DOHH2 (cell line): ENCODE data around the gene CDH4.

ENCODE experiments used
- H3F3A ChIP-seq: fragments of 200-600 bp; sonication (generic), shearing (Covaris generic); 2 replicates; pipeline ENCODE4 v1.6.0; 2016; ENCODE audit warnings: antibody characterized with exemption, mild to moderate bottlenecking; ENCODE audit not compliant: control insufficient read depth, insufficient read depth
- H3K27ac ChIP-seq: fragments of 200-600 bp; sonication (generic); 2 replicates; pipeline ENCODE4 v1.5.1; 2014; ENCODE audit warnings: low read depth, mild to moderate bottlenecking, low read length, moderate library complexity
- H3K27me3 ChIP-seq: fragments of 200-600 bp; sonication (generic); 2 replicates; pipeline ENCODE4 v1.6.1; 2014; ENCODE audit warnings: mild to moderate bottlenecking, low read length, mixed read lengths; ENCODE audit not compliant: control insufficient read depth
- H3K36me3 ChIP-seq: fragments of 200-600 bp; sonication (generic); 2 replicates; pipeline ENCODE4 v1.6.1; 2014; ENCODE audit warnings: mild to moderate bottlenecking, low read length, moderate library complexity, mixed read lengths; ENCODE audit not compliant: control insufficient read depth
- H3K4me1 ChIP-seq: fragments of 200-600 bp; sonication (generic); 2 replicates; pipeline ENCODE4 v1.6.1; 2014; ENCODE audit warnings: mild to moderate bottlenecking, low read length, mixed read lengths; ENCODE audit not compliant: control insufficient read depth
- H3K4me2 ChIP-seq: fragments of 200-600 bp; sonication (generic); 2 replicates; pipeline ENCODE4 v1.6.0; 2014; ENCODE audit warnings: mild to moderate bottlenecking, low read length, moderate library complexity
- H3K4me3 ChIP-seq: fragments of 200-600 bp; sonication (generic); 2 replicates; pipeline ENCODE4 v1.5.1; 2014; ENCODE audit warnings: mild to moderate bottlenecking, low read length, mixed read lengths
- H3K79me2 ChIP-seq: fragments of 200-600 bp; sonication (generic); 2 replicates; pipeline ENCODE4 v1.6.1; 2014; ENCODE audit warnings: mild to moderate bottlenecking, low read length, mixed read lengths; ENCODE audit not compliant: control insufficient read depth
- H3K9me2 ChIP-seq: fragments of 200-600 bp; sonication (generic); replicated peaks from 2 replicates; pipeline ENCODE4 v1.6.1; 2014; ENCODE audit warnings: mild to moderate bottlenecking, low read length, mixed read lengths; ENCODE audit not compliant: control insufficient read depth
- H3K9me3 ChIP-seq: fragments of 200-600 bp; sonication (generic); 2 replicates; pipeline ENCODE4 v1.6.1; 2014; ENCODE audit warnings: antibody characterized with exemption, low read length, mixed read lengths; ENCODE audit not compliant: control insufficient read depth, insufficient read depth
- H4K20me1 ChIP-seq: fragments of 200-600 bp; sonication (generic); 2 replicates; pipeline ENCODE4 v1.6.0; 2014; ENCODE audit warnings: low read depth, mild to moderate bottlenecking, antibody characterized with exemption, low read length, moderate library complexity; ENCODE audit not compliant: control insufficient read depth, insufficient read depth
- CTCF ChIP-seq: fragments of 200-600 bp; sonication (generic); IDR thresholded peaks from one replicate; pipeline ENCODE4 v1.5.1; 2014; ENCODE audit warnings: antibody characterized with exemption, mild to moderate bottlenecking, low read depth, low read length; ENCODE audit not compliant: poor library complexity, severe bottlenecking
- EZH2phosphoT487 ChIP-seq: fragments of 200-600 bp; sonication (generic); IDR thresholded peaks from 2 replicates; pipeline ENCODE4 v1.6.1; 2017; ENCODE audit warnings: borderline replicate concordance, mild to moderate bottlenecking, antibody characterized with exemption, low read length, moderate library complexity, mixed read lengths

The CDH4 gene

GRCh38 chr20:61611401-61612180, 359.5 kb downstream of the CDH4 start:
- no peak overlapping the region for H3K4me2 ChIP-seq
- H3K4me3 ChIP-seq: no peak overlapping the region
- H3K9me3 ChIP-seq: no peaks in the 10 kb centered on the region
- H3K27ac ChIP-seq: no peak overlapping the region
- no peaks in the 10 kb centered on the region for H3K27me3 ChIP-seq
- H3K4me1 ChIP-seq: no peaks in the 10 kb centered on the region
- no peaks in the 10 kb centered on the region for H4K20me1 ChIP-seq
- H3K9me2 ChIP-seq: no peaks in the 10 kb centered on the region
- no peak for TF ChIP-seq CTCF
- TF ChIP-seq EZH2phosphoT487: no peak
- no peaks in the 10 kb centered on the region for H3F3A ChIP-seq
- no peaks in the 10 kb centered on the region for H3K79me2 ChIP-seq
- H3K36me3 ChIP-seq: no peaks in the 10 kb centered on the region

GRCh38 chr20:61613917-61614705, 362.1 kb downstream of the CDH4 start:
- no peak overlapping the region for H3K27ac ChIP-seq
- H3K79me2 ChIP-seq: no peaks in the 10 kb centered on the region
- no peak overlapping the region for H3K4me2 ChIP-seq
- no peaks in the 10 kb centered on the region for H3K4me1 ChIP-seq
- no peaks in the 10 kb centered on the region for H4K20me1 ChIP-seq
- no peaks in the 10 kb centered on the region for H3K27me3 ChIP-seq
- no peaks in the 10 kb centered on the region for H3K9me2 ChIP-seq
- no peaks in the 10 kb centered on the region for H3K9me3 ChIP-seq
- TF ChIP-seq CTCF: no peak
- TF ChIP-seq EZH2phosphoT487: no peak
- no peak overlapping the region for H3K4me3 ChIP-seq
- H3K36me3 ChIP-seq: no peaks in the 10 kb centered on the region
- no peaks in the 10 kb centered on the region for H3F3A ChIP-seq

GRCh38 chr20:61614706-61615100, 362.6 kb downstream of the CDH4 start:
- H3K9me2 ChIP-seq: no peaks in the 10 kb centered on the region
- H3K4me2 ChIP-seq: no peak overlapping the region
- H3K9me3 ChIP-seq: no peaks in the 10 kb centered on the region
- no peaks in the 10 kb centered on the region for H3K79me2 ChIP-seq
- no peaks in the 10 kb centered on the region for H3K36me3 ChIP-seq
- H3F3A ChIP-seq: no peaks in the 10 kb centered on the region
- no peak overlapping the region for H3K4me3 ChIP-seq
- no peak for TF ChIP-seq CTCF
- TF ChIP-seq EZH2phosphoT487: no peak
- H3K27ac ChIP-seq: no peak overlapping the region
- no peaks in the 10 kb centered on the region for H4K20me1 ChIP-seq
- H3K4me1 ChIP-seq: no peaks in the 10 kb centered on the region
- no peaks in the 10 kb centered on the region for H3K27me3 ChIP-seq
